GM15510 (cell line): ENCODE measurements around the gene PRRG2.

Experiments
- POLR2A ChIP-seq: IDR thresholded peaks from 3 replicates; pipeline ENCODE4 v1.6.1; 2011; ENCODE audit warnings: borderline replicate concordance; ENCODE audit not compliant: insufficient read length; ENCODE audit errors: extremely low read depth

The PRRG2 gene

GRCh38 chr19:49554701-49555181 is 26.4 kb upstream of the PRRG2 start:
- no peak for TF ChIP-seq POLR2A

- TF ChIP-seq POLR2A, result no peak
Measured at GRCh38 chr19:49555600-49556411, 25.3 kb upstream of the PRRG2 start.

DNA sequence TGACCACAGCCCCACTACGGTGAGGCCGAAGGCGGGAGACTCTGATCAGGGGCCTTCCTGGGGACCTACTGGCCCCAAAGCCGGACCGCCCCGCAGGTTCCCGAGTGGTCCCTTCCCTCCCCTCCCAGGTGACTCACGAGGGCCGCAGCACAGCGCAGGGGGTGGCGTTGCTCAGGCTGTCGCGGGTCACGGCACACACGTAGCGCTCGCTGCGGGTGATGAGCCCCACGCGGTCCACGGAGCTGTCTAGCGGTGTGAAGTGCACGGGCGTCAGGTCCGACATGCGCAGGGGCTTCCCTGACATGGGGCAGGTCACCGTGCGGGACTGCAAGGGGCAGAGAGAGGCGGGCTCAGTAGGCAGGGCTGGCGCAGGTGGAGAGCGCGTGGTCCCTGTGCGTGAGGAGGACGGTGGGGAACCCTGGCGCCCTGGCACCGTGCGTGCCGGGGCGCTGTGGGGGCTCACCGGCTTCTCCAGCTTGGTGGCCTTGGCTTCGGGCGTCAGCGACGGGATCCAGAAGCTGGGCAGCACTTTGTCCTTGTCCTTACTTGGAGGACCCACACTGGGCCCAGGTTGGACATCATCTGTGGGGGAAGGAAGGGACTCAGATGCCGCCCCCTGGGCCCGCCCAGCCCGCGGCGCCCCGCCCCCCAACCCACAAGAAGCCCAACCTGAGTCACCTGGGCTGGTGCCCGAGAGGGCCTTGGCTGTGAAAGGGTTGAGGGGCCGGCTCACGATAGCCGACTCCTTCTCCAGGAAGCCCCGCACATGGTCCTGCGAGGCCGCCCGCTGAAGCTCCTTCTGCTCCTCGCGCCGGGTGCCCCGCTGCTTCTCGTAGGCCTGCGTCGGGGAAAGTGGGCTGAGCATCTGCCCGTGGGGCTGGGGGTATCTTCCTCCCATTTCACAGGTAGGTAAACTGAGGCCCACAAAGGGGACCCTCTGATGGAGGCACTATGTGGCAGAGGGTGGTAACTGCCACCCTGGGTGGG is 24.4 kb upstream of the PRRG2 start:
- no peak for TF ChIP-seq POLR2A

GRCh38 chr19:49557641-49558325 is 23.3 kb upstream of the PRRG2 start:
- no peak for TF ChIP-seq POLR2A

DNA sequence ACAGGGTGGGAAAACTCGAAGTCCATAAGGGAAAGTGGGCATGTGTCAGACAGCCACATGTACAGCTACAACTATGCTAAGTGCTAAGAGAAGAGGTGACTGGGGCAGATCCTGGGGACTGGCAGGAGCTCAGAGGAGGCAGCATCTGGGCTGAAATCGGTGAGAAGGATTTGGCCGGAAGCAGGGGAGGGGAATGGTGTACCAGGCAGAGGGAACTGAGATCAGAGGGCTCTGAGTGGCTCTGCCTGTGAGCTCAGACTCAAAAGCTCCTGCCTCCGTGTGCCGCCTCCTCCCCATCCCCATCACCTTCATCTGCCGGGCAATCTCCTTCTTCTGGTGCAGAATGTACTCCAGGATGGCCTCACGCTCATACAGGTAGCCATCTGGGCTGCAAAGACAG is 22.5 kb upstream of the PRRG2 start:
- no peak for TF ChIP-seq POLR2A

DNA sequence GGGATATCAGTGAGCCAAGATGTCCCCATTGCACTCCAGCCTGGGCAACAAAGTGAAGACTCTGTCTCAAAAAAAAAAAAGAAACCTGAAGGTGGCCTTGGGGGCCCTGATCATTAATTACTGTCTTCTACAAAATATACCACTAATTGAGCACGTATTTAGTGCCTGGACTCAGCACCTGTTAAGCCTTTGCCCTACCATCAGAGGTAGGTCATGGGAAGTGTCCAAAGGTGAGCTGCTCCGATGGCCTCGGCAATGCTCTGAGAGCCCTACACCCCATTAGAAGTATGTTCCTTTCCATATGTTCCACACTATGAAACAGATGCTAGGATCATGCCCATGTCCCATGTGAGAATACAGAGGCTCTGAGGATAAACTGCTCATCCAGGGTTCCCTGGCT is 21.7 kb upstream of the PRRG2 start:
- no peak for TF ChIP-seq POLR2A

- no peak for TF ChIP-seq POLR2A
Measured at GRCh38 chr19:49559928-49560327, 21.2 kb upstream of the PRRG2 start.

DNA sequence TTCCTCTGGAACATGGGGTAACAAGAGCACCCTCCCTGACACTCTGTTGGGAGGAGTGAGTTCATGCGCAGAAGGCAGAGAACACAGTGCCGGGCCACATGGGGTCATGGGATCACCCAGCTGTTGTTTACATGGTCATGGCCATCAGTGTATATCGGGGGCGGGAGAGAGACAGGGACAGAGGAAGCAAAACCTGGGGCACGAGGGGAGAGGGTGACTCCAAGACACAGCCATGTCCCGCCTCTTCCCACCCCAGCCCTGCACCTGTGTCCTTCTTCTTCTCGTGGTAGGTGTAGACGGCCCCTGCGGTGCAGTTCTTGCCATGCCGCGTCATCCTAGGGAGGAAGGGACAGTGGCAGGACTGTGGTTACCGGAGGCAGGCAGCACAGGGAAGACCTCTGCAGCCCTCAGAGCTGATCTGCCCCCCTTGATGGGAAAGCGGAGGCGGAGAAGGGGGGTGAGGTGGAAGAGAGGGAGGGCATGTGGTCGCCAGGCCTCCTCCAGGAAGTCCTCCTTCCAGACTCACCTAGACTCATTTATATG is 20.7 kb upstream of the PRRG2 start:
- TF ChIP-seq POLR2A, result no peak

GRCh38 chr19:49564616-49565045 is 16.5 kb upstream of the PRRG2 start:
- TF ChIP-seq POLR2A, result no peak

- no peak for TF ChIP-seq POLR2A
Measured at GRCh38 chr19:49565261-49565660, 15.9 kb upstream of the PRRG2 start.

GRCh38 chr19:49566302-49566701 is 14.8 kb upstream of the PRRG2 start:
- TF ChIP-seq POLR2A, result no peak

GRCh38 chr19:49567861-49568441 is 13.2 kb upstream of the PRRG2 start:
- no peak for TF ChIP-seq POLR2A

DNA sequence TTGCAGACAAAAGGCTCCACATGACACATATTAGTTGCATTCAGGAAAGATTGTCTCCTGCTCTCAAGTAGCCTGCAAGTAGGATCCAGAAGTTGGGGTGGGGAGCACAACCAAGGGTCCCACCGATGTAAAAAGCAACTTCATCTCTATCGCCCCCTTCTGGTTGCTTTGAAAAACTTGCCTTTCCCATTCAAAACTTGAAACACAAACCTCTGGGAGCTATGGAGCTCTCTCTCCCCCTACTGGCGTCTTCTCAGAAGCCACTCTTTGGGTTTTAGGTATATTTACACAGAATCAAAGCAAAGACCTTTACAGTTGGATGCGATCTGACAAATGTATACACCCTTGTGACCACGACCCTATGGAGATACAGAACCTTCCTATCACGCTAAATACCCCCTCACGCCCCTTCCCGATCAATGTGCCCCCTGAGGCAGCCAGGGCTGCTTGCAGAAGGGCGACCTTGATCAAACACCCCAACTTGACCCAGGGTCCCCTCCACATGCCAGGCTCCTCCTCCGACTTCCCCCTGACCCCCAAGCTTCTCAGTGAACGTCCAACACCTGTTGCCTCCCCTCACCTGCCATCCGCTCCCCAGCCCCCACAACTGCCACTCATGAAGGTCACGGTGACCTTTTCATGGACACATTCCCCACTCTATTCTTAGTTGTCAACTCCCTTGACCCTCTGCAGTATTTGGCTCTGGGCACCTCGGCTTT is 10.8 kb upstream of the PRRG2 start:
- no peak for TF ChIP-seq POLR2A

DNA sequence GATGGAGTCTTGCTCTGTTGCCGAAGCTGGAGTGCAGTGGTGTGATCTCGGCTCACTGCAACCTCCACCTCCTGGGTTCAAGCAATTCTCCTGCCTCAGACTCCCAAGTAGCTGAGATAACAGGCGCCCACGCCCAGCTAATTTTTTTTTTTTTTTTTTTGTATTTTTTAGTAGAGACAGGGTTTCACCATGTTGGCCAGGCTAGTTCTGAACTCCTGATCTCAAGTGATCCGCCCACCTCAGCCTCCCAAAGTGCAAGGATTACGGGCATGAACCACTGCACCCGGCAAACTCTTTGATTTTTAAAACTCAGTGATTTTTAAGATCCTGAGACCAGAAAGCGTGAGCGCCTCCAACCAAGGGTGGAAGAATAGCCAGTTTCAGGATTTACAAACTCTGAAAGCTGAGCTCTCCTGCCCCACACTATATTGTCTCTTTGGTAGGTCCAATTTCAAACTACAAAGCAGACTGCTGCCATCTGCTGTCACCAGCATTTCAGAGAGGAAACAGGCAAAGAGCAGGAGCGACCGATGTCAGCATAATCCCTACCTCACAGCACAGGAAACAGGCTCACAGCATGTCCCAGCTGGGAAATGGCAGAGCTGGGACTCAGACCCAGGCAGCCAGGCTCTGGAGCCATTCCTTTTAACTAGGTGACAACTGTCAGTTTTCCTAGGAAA is 10.0 kb upstream of the PRRG2 start:
- no peak for TF ChIP-seq POLR2A

DNA sequence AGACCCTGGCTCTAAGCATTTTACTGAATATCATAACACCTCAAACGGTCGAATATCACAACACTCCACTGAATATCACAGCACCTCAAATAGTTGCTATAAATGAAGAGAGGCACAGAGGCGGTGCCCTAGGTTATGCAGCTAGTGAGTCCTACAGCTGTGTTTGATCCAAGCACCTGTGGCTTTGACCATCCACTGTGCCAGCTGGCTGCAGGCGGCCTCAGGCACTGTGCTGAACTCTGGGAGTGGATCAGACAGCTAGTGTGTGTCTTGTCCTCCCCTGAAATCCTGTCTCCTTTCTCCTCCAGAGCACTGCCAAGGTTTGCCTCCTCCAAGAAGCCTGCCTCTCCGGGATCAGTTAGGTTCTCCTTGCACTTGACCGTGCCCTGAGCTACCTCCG is 8.1 kb upstream of the PRRG2 start:
- no peak for TF ChIP-seq POLR2A
